ENCODE data around the gene AKAP13.

GRCh38 chr15:85576392-85576791, 196.0 kb downstream of the AKAP13 start:
- TF ChIP-seq CTCF (IDR thresholded peaks at IDR 0.05) (no peak), ZFX (IDR thresholded peaks at IDR 0.05; ENCODE audit: borderline replicate concordance) (no peak)

All from 22Rv1 (cell line).